Stimulated activated CD4-positive, alpha-beta T cell treated with anti-CD3 and anti-CD28 coated beads, Interleukin-1b, Interleukin-23, amount 100 ng/mL, for 24 hours (primary cell): ENCODE data around the gene EPHA4.

Experiments
- DNase-seq, 4 experiments: peaks; one replicate each; pipeline ENCODE4 v3.0.0-alpha.2; 2020; ENCODE audit warnings: low read depth in 4 of 4, low spot score in 1 of 4

The EPHA4 gene

DNA sequence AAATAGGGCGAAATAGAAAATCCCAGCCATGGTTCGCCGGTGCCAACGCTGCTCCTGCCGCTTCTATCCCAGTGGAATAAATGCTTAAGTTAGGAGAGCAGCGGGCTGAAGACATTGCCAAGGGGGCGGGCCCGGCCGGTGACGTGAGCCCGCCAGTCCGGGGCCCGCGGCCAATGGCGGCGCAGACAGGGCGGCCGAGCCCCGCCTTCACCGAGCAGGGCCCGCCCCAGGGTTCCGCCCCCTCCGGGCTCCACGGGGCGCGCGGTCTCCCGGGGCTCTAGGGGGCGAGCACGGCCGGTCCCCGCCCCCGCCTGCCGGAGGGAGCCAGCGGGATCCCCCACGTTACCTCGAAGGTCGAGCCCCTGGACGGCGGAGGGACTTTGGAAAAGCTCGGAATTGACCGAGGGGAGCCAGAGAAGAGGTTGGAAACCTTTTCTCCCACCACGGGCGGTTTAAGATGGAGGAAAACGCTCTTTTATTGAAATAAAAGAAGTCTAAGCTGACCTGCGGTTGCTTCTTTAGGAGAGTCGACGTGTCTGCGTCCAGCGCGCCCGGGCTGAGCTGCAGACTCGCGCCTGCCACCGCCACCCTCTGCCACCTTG, at the start of gene EPHA4:
TSS of gene EPHA4 (minus strand) at position 86 of the 602 bp plus-strand sequence. CDS start at position 30, 56 bp downstream.
- DNase-seq = peak; percentile 57 to 74 (median 68)

DNA sequence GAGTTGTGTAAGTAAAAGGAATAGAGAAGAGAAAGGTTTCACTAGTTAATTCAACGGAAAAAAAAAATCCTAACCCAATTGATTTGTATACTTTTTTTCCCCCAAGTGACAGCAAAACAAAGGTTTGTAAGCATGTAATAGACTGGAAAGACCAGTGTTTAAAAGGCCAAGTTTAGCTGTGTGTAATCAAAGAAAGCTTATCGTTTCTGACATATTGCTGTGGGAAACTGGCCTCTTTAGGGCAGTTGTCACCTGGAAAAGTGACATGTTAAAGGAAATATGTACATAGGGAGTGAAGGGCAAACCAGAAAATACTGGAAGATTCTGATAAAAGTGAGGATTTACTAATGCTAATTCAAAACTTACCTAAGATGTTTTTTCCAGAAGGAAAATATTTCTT, 45.9 kb upstream of the EPHA4 start:
- DNase-seq = no peak

DNA sequence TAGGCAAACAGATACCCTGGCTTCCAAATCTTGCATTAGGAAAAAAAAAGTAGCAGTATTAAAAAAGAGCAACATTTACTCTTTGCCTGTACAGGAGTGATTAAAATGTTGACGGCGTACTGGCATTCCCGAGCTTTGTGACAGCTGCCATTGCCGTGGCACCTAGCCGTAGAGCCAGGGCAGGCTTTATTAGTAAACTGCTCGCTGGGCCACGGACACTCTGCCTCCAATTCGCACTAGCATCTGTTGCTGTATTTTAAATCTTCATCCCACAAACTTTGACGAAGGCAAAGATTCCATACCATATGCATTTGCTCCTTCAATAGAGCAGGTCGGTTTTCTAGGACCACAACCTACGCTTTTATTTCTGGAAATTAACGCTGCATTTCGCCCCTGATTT, 44.5 kb upstream of the EPHA4 start:
- DNase-seq = no peak

DNA sequence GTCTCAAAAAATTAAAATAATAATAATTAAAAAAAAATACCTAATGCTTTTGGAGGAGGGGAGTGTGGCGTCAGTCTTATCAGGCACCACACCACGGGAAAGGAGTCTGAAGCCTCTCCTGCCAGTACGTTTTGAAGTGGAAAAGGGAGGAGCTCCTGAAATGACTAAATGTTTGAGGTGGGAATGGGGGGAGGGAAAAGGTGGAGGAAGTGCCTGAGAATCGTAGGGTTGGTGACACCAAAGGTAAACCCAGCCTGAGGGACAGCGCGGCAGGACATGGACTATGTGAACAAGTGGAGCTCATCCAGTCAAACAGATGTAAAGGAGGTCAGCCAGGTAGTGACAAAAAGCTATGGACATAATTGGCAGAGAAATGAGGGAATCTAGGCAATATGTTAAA, 42.2 kb upstream of the EPHA4 start:
- no peak for DNase-seq

DNA sequence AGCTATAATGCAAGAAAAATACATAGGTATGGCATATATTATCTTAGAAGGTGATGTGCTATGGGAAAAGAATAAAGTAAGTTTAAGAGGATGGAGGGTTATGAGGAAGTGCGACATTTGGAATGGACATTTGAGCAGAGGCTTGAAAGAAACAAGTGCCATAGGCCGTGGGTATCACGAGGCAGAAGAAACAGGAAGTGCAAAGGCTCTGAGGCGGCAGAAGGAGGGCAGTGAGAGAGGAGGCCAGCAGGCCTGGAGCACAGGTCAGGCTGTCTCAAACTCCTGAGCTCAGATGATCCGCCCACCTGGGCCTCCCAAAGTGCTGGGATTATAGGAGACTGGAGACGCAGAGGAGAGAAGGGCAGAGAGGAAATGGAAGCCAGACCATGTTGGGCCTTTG, 40.7 kb upstream of the EPHA4 start:
- DNase-seq = no peak

- DNase-seq = no peak
These were observed 40.1 kb upstream of the EPHA4 start for GRCh38 chr2:221612161-221612560.

DNA sequence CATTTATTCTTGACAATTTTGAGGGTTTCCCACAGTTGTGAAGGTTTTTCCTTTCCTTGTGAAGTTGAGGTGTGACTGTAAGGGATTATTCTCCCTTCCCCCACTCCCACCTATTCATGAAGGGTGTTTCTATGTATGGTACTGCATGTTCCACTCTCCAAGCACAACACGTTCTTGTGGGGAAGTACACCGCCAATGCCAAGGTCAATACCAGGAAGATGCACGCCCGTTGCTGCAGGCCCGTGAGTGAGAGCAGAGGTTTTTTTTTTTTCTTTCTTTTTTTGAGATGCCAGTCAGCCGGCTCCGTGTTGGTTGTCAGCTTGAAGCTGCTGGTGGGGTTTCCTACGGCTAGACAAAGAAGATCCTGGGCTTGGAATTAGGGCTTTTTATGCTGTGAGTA, 38.6 kb upstream of the EPHA4 start:
- no peak for DNase-seq

- no peak for DNase-seq
These were observed 38.2 kb upstream of the EPHA4 start for GRCh38 chr2:221610255-221610654.

GRCh38 chr2:221608442-221608841, 36.3 kb upstream of the EPHA4 start:
- DNase-seq = no peak

DNA sequence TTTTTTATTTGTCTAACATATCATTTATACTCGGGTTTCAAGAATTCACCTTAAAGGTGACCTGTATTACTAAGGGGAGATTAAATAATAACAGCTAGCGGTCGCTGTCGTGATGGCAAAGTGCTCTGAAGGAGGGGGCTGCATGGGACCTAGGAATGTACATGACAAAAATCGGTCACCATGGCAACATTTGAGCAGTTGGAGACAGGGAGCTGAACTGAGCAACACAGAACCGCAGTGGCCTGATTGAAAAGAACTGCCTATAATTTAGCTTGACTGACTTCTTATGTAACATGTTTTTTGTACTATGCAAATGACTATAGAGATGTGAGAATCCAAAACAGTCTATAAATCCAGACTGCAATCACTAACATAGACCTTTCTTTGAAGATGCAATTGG, 34.3 kb upstream of the EPHA4 start:
- no peak for DNase-seq

- no peak for DNase-seq
These were observed 33.7 kb upstream of the EPHA4 start for GRCh38 chr2:221605751-221606240.

- DNase-seq = no peak
These were observed 30.8 kb upstream of the EPHA4 start for GRCh38 chr2:221602938-221603337.

GRCh38 chr2:221601376-221601775, 29.3 kb upstream of the EPHA4 start:
- DNase-seq = no peak

GRCh38 chr2:221600388-221600787, 28.3 kb upstream of the EPHA4 start:
- DNase-seq = no peak

DNA sequence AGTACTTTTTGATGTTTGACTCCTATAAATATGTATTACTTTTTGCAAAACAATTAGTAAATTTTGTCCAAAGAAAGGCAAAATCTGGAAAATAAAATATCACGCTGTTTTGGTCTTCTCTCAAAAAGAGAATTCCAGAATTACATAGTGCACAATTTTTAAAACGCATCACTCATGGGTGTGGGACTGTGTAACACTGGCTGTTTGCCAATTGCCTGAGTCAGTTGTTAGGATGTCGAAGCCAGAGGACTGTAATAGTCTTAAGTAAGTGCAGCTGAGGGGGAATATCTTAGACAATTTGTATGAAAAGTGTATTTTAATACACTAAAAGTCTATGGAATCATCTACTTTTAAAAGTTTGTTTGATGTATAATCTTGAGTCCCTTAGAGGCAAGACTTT, 24.1 kb upstream of the EPHA4 start:
- no peak for DNase-seq

- DNase-seq = no peak
These were observed 18.8 kb upstream of the EPHA4 start for GRCh38 chr2:221590861-221591365.

GRCh38 chr2:221589696-221590095, 17.6 kb upstream of the EPHA4 start:
- DNase-seq = no peak

DNA sequence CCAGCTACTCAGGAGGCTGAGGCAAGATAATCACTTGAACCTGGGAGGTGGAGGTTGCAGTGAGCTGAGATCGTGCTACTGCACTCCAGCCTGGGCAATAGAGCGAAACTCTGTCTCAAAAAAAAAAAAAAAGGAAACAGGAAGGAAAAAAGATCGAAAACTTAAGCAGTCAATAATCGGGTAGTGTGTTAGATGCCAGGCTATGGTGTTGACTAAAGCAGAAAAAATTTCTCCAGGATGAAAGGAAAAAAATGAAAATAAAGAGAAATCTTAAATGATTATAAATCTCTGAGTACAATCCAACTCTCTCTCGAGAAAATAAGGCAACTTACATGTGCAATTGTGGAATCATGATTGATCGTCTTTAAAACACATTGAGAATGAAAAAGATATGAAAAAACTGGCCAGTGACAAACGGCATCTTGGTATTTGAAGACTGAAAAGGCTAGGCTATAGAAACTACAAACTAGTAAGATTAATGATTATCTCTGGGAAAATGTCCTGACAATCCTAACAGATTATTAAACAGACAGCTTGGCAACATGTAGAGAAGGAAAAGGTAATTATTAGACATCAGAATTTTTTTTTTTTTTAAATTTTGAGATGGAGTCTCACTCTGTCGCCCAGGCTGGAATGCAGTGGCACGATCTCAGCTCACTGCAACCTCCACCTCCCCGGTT, 16.3 kb upstream of the EPHA4 start:
- DNase-seq = no peak

GRCh38 chr2:221581986-221582385, 9.9 kb upstream of the EPHA4 start:
- DNase-seq = no peak

GRCh38 chr2:221574231-221574570, 2.1 kb upstream of the EPHA4 start:
- no peak for DNase-seq

- DNase-seq = peak; percentile 61 to 72 (median 70)
These were observed 1.5 kb upstream of the EPHA4 start for GRCh38 chr2:221573430-221574230.
